Chondrocyte (in vitro differentiated cells): ENCODE results near the gene EXOSC5. TPM values are rescaled to one million over a fixed set of nuclear protein-coding genes. Genes with fewer than 3 reads are reported as not detected.
A peak's percentile ranks its signal among the peaks of the same experiment; 100 is the strongest.

ENCODE experiments used
- DNase-seq: peaks from one replicate; pipeline ENCODE4 v3.0.0; 2021; ENCODE audit warnings: mixed read lengths, low spot score
- H3K27ac Mint-ChIP-seq: one replicate; pipeline ENCODE4 v1.8.0; 2021; ENCODE audit warnings: mild to moderate bottlenecking, moderate library complexity, mixed read lengths; ENCODE audit not compliant: unreplicated experiment
- H3K27me3 Mint-ChIP-seq: 2 replicates; pipeline ENCODE4 v1.8.0; 2021; ENCODE audit warnings: low read depth, mixed read lengths
- H3K36me3 Mint-ChIP-seq: 2 replicates; pipeline ENCODE4 v1.8.0; 2021; ENCODE audit warnings: low read depth, mixed read lengths
- H3K4me1 Mint-ChIP-seq: 2 replicates; pipeline ENCODE4 v1.8.0; 2021; ENCODE audit warnings: low read depth, mild to moderate bottlenecking, mixed read lengths
- H3K4me3 Mint-ChIP-seq: one replicate; pipeline ENCODE4 v1.8.0; 2021; ENCODE audit warnings: mild to moderate bottlenecking, moderate library complexity, mixed read lengths; ENCODE audit not compliant: unreplicated experiment
- H3K9me3 Mint-ChIP-seq: 2 replicates; pipeline ENCODE4 v1.8.0; 2021; ENCODE audit warnings: low read depth, mixed read lengths
- CTCF ChIP-seq: fragments of 200-600 bp; sonication (generic); IDR thresholded peaks from 2 replicates; pipeline ENCODE4 v1.5.0; 2021; ENCODE audit warnings: antibody characterized with exemption, mild to moderate bottlenecking, moderate library complexity
- total RNA-seq: library from RNA; stranded (reverse); gene quantifications from 3 replicates; pipeline ENCODE4 v1.2.1, GENCODE V29; 2021

Gene EXOSC5
- total RNA-seq, 1 donor from 2014 or later = 5.5 TPM

- Mint-ChIP-seq H3K36me3 (no peaks in the 10 kb centered on the region), H3K4me1 (peaks cover 36% of the 10 kb centered on the region), H3K9me3 (no peaks in the 10 kb centered on the region), H3K4me3 (peak overlapping the region; percentile 94), H3K27me3 (no peaks in the 10 kb centered on the region), H3K27ac (peak overlapping the region; percentile 100)
- no peak for DNase-seq
- no peak for TF ChIP-seq CTCF
These were observed 32.4 kb downstream of the EXOSC5 start for GRCh38 chr19:41364524-41365391.

GRCh38 chr19:41363753-41364523, 33.2 kb downstream of the EXOSC5 start, which contains the start of gene B9D2:
B9D2 (minus strand) TSS chr19:41364149; CDS start chr19:41363519, 630 bp downstream.
- H3K9me3 Mint-ChIP-seq = no peaks in the 10 kb centered on the region
- peaks cover 36% of the 10 kb centered on the region for H3K4me1 Mint-ChIP-seq
- no peaks in the 10 kb centered on the region for H3K36me3 Mint-ChIP-seq
- H3K27me3 Mint-ChIP-seq = no peaks in the 10 kb centered on the region
- peak within 1 kb of the TSS; percentile 100 for H3K27ac Mint-ChIP-seq
- DNase-seq = peak; percentile 98
- H3K4me3 Mint-ChIP-seq = peak within 1 kb of the TSS; percentile 94
- no peak for TF ChIP-seq CTCF

- peak overlapping the region; percentile 94 for H3K4me3 Mint-ChIP-seq
These were observed 33.8 kb downstream of the EXOSC5 start for GRCh38 chr19:41363371-41363752.

GRCh38 chr19:41362143-41362847, 34.9 kb downstream of the EXOSC5 start:
- TF ChIP-seq CTCF = no peak
- no peaks in the 10 kb centered on the region for H3K27me3 Mint-ChIP-seq
- H3K4me1 Mint-ChIP-seq = peaks cover 27% of the 10 kb centered on the region
- no peaks in the 10 kb centered on the region for H3K9me3 Mint-ChIP-seq
- no peak overlapping the region for H3K4me3 Mint-ChIP-seq
- DNase-seq = no peak
- peak overlapping the region; percentile 100 for H3K27ac Mint-ChIP-seq
- no peaks in the 10 kb centered on the region for H3K36me3 Mint-ChIP-seq

More at GRCh38 chr19:41363371-41363752, 33.8 kb downstream of the EXOSC5 start:
- Mint-ChIP-seq H3K9me3 (no peaks in the 10 kb centered on the region), H3K27ac (peak overlapping the region; percentile 100), H3K27me3 (no peaks in the 10 kb centered on the region), H3K36me3 (no peaks in the 10 kb centered on the region), H3K4me1 (peaks cover 36% of the 10 kb centered on the region)
- DNase-seq = no peak
- TF ChIP-seq CTCF = no peak

- no peaks in the 10 kb centered on the region for H3K27me3 Mint-ChIP-seq
- TF ChIP-seq CTCF = no peak
- no peak for DNase-seq
- H3K4me3 Mint-ChIP-seq = no peak overlapping the region
- H3K9me3 Mint-ChIP-seq = no peaks in the 10 kb centered on the region
- no peak overlapping the region for H3K27ac Mint-ChIP-seq
- H3K36me3 Mint-ChIP-seq = no peaks in the 10 kb centered on the region
- H3K4me1 Mint-ChIP-seq = peaks cover 16% of the 10 kb centered on the region
These were observed 37.4 kb downstream of the EXOSC5 start for GRCh38 chr19:41359741-41360140.
